Measurements from ENCODE around the gene VWA7. TPM values are rescaled to one million over a fixed set of nuclear protein-coding genes. Genes with fewer than 3 reads are reported as not detected.
A peak's percentile ranks its signal among the peaks of the same experiment; 100 is the strongest.

Gene VWA7
- total RNA-seq, 1 donor from 2014 or later: 0.74 TPM

DNA sequence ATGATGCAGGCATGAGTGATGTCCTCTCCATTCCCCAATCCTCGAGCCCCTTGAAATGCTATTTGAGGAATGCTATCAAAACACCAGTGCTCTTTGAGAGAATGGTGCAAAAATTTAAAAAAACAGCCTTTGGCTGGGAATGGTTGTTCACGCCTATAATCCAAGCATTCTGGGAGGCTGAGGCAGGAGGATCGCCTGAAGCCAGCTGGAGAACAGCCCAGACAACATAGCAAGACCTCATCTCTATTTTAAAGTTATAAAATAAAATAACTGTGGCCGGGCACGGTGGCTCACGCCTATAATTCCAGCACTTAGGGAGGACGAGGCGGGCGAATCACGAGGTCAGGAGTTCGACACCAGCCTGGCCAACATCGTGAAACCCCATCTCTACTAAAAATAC lies 22.7 kb upstream of the VWA7 start:
- TF ChIP-seq, protein P1, sequence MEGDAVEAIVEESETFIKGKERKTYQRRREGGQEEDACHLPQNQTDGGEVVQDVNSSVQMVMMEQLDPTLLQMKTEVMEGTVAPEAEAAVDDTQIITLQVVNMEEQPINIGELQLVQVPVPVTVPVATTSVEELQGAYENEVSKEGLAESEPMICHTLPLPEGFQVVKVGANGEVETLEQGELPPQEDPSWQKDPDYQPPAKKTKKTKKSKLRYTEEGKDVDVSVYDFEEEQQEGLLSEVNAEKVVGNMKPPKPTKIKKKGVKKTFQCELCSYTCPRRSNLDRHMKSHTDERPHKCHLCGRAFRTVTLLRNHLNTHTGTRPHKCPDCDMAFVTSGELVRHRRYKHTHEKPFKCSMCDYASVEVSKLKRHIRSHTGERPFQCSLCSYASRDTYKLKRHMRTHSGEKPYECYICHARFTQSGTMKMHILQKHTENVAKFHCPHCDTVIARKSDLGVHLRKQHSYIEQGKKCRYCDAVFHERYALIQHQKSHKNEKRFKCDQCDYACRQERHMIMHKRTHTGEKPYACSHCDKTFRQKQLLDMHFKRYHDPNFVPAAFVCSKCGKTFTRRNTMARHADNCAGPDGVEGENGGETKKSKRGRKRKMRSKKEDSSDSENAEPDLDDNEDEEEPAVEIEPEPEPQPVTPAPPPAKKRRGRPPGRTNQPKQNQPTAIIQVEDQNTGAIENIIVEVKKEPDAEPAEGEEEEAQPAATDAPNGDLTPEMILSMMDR (IDR thresholded peaks at IDR 0.05): no peak
- no peak for TF ChIP-seq POLR2A (IDR thresholded peaks at IDR 0.05)
- no peak for TF ChIP-seq POLR2AphosphoS5 (IDR thresholded peaks at IDR 0.05; ENCODE audit: insufficient read depth in 1 of 2, low read depth in 1 of 2)
- no peak for DNase-seq (ENCODE audit: extremely low spot score in 2 of 2)
- peaks cover 13% of the 10 kb centered on the region for H3K4me1 ChIP-seq
- no peaks in the 10 kb centered on the region for H3K27me3 ChIP-seq
- no peak overlapping the region for H3K27ac ChIP-seq
- H3K4me3 ChIP-seq: no peak overlapping the region
- H3K9me3 ChIP-seq: no peaks in the 10 kb centered on the region
- peaks cover 0 to 11% of the 10 kb centered on the region in 2 donors for H3K36me3 ChIP-seq
- intact Hi-C loops (cut with DNase I): loop anchor here (10.0 kb wide), 1 partner anchor 65 kb away; the partner anchor contains the start of gene CLIC1

DNA sequence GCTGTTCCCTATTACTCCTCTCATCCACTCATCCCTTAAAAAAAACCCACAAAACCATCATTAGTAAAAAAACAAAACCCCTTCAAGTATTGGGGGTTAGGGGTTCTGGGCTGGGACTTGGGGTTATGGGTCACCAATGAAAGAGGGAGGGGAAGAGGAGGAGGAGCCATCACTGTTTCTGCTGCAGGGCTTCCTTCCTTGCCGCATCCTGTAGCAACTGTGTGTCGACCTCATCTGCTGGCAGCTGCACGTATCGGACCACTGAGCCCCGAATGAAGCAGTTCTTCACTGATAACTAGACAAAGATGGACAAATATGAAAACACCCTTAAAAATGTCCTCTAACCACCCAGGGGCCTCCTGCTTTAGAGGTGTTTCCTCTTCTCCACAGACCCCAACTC lies 20.5 kb upstream of the VWA7 start:
- no peak for DNase-seq (ENCODE audit: extremely low spot score in 2 of 2)
- Histone ChIP-seq H3K27ac (peak overlapping the region; percentile 27), H3K4me1 (peaks cover 21% of the 10 kb centered on the region), H3K36me3 (peaks cover 0 to 10% of the 10 kb centered on the region in 2 donors), H3K27me3 (no peaks in the 10 kb centered on the region), H3K9me3 (no peaks in the 10 kb centered on the region), H3K4me3 (no peak overlapping the region)
- intact Hi-C loops (cut with DNase I): loop anchor here (10.0 kb wide), 1 partner anchor 63 kb away; the partner anchor contains the start of gene CLIC1
- TF ChIP-seq, protein P1 (IDR thresholded peaks at IDR 0.05): no peak
- TF ChIP-seq POLR2AphosphoS5 (IDR thresholded peaks at IDR 0.05; ENCODE audit: insufficient read depth in 1 of 2, low read depth in 1 of 2) (no peak), POLR2A (IDR thresholded peaks at IDR 0.05) (no peak)

- Histone ChIP-seq H3K9me3 (no peaks in the 10 kb centered on the region), H3K4me1 (peaks cover 21% of the 10 kb centered on the region), H3K36me3 (peaks cover 0 to 8% of the 10 kb centered on the region in 2 donors), H3K27ac (peak overlapping the region; percentile 97), H3K4me3 (no peak overlapping the region), H3K27me3 (no peaks in the 10 kb centered on the region)
- TF ChIP-seq POLR2A (IDR thresholded peaks at IDR 0.05) (no peak), POLR2AphosphoS5 (IDR thresholded peaks at IDR 0.05; ENCODE audit: insufficient read depth in 1 of 2, low read depth in 1 of 2) (no peak)
- TF ChIP-seq, protein P1 (IDR thresholded peaks at IDR 0.05): no peak
- intact Hi-C loops (cut with DNase I): loop anchor here (10.0 kb wide), 1 partner anchor 62 kb away; the partner anchor contains the start of gene CLIC1
- DNase-seq (ENCODE audit: extremely low spot score in 2 of 2): no peak
Measured at GRCh38 chr6:31796993-31797385, 19.9 kb upstream of the VWA7 start.

DNA sequence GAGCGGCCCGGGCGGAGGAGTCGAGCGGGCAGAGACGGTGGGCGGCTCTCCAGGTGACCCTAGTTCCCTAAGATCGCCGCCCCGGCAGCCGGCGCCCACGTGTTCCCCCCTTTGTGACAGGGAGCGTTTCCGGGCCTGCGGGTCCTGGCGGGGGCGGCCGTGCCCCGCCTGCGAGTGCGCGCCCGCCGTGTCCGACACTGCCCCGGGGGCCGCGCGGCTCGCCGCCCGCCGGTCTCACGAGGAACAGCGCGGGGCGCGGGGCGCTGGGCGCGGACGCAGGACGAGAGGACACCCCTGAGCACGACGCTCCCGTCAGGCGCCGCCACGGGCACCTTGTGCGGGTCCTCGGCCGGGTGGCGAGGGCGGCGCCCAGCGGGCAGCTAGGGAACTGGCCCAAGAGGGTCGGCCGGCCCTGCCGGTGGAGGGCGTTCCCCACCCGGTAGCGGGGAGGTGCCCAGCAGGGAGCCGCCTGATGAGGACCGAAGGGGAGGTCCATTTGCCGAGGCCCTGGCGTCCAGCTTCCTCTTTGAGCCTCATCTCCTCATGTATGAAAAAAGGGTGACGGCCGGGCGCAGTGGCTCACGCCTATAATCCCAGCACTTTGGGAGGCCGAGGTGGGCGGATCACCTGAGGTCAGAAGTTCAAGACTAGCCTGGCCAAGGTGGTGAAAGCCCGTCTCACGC lies 18.6 kb upstream of the VWA7 start, which contains the start of gene VARS1:
TSS of gene VARS1 (minus strand) at position 137 of the 683 bp plus-strand sequence. CDS start 535 bp downstream, outside the sequence.
- intact Hi-C loops (cut with DNase I): loop anchor here (10.0 kb wide), 1 partner anchor 61 kb away; the partner anchor contains the start of gene CLIC1
- H3K27me3 ChIP-seq: no peaks in the 10 kb centered on the region
- peak within 1 kb of the TSS; percentile 67 to 93 for H3K4me3 ChIP-seq
- H3K9me3 ChIP-seq: no peaks in the 10 kb centered on the region
- peak within 1 kb of the TSS; percentile 97 for H3K27ac ChIP-seq
- peaks cover 26% of the 10 kb centered on the region for H3K4me1 ChIP-seq
- H3K36me3 ChIP-seq: peaks cover 0 to 11% of the 10 kb centered on the region in 2 donors
- TF ChIP-seq, protein P1 (IDR thresholded peaks at IDR 0.05): peak; percentile 12 to 78 (median 72)
- TF ChIP-seq POLR2A (IDR thresholded peaks at IDR 0.05) (peak in 1 of 2 donors; percentile 25), POLR2AphosphoS5 (IDR thresholded peaks at IDR 0.05; ENCODE audit: insufficient read depth in 1 of 2, low read depth in 1 of 2) (peak in 1 of 2 donors; percentile 79)
- no peak for DNase-seq (ENCODE audit: extremely low spot score in 2 of 2)
